ENCODE results near the gene RPS6KB1.

GRCh38 chr17:59878624-59879023, 14.3 kb upstream of the RPS6KB1 start:
- TF ChIP-seq POLR2AphosphoS5 (IDR thresholded peaks at IDR 0.05) (no peak), TAF1 (IDR thresholded peaks at IDR 0.05; ENCODE audit: low read depth) (no peak), RAD21 (conservative IDR thresholded peaks at IDR 0.05) (no peak), MXI1 (conservative IDR thresholded peaks at IDR 0.05; ENCODE audit: poor library complexity, severe bottlenecking) (no peak)
- TF ChIP-seq, protein P1, sequence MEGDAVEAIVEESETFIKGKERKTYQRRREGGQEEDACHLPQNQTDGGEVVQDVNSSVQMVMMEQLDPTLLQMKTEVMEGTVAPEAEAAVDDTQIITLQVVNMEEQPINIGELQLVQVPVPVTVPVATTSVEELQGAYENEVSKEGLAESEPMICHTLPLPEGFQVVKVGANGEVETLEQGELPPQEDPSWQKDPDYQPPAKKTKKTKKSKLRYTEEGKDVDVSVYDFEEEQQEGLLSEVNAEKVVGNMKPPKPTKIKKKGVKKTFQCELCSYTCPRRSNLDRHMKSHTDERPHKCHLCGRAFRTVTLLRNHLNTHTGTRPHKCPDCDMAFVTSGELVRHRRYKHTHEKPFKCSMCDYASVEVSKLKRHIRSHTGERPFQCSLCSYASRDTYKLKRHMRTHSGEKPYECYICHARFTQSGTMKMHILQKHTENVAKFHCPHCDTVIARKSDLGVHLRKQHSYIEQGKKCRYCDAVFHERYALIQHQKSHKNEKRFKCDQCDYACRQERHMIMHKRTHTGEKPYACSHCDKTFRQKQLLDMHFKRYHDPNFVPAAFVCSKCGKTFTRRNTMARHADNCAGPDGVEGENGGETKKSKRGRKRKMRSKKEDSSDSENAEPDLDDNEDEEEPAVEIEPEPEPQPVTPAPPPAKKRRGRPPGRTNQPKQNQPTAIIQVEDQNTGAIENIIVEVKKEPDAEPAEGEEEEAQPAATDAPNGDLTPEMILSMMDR (IDR thresholded peaks at IDR 0.05; ENCODE audit: poor library complexity, severe bottlenecking), result no peak

All from neural cell (in vitro differentiated cells).